ENCODE measurements around the gene PGM1. TPM values are rescaled to one million over a fixed set of nuclear protein-coding genes. Genes with fewer than 3 reads are reported as not detected.

Gene PGM1
- total RNA-seq, 1 experiment from 2014 or later, result 111 TPM

DNA sequence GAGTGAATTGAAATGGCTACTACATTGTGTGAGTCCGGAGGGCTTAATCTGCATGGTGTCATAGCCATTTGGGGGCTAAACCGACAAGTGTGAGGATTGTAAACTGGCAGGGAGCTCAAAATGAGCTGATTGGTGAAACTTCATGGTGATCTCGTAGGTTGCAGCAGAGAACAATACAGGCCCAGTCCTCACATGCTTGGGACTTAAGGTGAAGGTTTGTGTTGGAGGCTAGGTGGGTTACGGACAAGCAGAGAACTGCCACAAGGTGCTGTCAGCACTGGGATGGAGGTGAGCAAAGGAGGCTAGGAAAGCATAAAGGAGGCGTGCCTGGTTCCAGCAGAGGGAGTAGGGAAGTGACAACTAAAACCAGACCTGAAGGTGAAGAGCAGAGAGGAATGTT lies 9.4 kb downstream of the PGM1 start:
- ChIA-PET CTCF (interaction anchor here (2.3 kb wide), 1 partner anchor 28 kb away, joined by 14 read pairs; no protein-coding TSS in a partner anchor), POLR2A (no interaction called here)
- peaks cover 5% of the 10 kb centered on the region for H3K36me3 Mint-ChIP-seq
- H3K27me3 Mint-ChIP-seq (ENCODE audit: low read depth), result no peaks in the 10 kb centered on the region
- ATAC-seq (peak; percentile 61), DNase-seq (ENCODE audit: low spot score) (no peak)
- peaks cover 28% of the 10 kb centered on the region for H3K4me1 Mint-ChIP-seq
- H3K4me3 Mint-ChIP-seq, result no peak overlapping the region
- no peaks in the 10 kb centered on the region for H3K9me3 Mint-ChIP-seq
- TF ChIP-seq KAT7 (CRISPR knock-in tag; IDR thresholded peaks at IDR 0.05; ENCODE audit: borderline replicate concordance) (no peak), PRRX2 (CRISPR knock-in tag; IDR thresholded peaks at IDR 0.05) (no peak), CREB1 (CRISPR knock-in tag; IDR thresholded peaks at IDR 0.05) (no peak), GRHL2 (CRISPR knock-in tag; IDR thresholded peaks at IDR 0.05; ENCODE audit: insufficient replicate concordance, severe bottlenecking) (no peak), CBFB (CRISPR knock-in tag; IDR thresholded peaks at IDR 0.05; ENCODE audit: low read depth) (no peak), ZNF396 (CRISPR knock-in tag; IDR thresholded peaks at IDR 0.05; ENCODE audit: borderline replicate concordance) (no peak), NFE2L1 (CRISPR knock-in tag; IDR thresholded peaks at IDR 0.05) (no peak), RELA (CRISPR knock-in tag; IDR thresholded peaks at IDR 0.05; ENCODE audit: borderline replicate concordance) (no peak), ZNF317 (CRISPR knock-in tag; IDR thresholded peaks at IDR 0.05; ENCODE audit: borderline replicate concordance, low read depth) (no peak), ZNF138 (CRISPR knock-in tag; conservative IDR thresholded peaks at IDR 0.05) (no peak), TEAD1 (CRISPR knock-in tag; IDR thresholded peaks at IDR 0.05) (no peak)
- TF ChIP-seq, protein P1, sequence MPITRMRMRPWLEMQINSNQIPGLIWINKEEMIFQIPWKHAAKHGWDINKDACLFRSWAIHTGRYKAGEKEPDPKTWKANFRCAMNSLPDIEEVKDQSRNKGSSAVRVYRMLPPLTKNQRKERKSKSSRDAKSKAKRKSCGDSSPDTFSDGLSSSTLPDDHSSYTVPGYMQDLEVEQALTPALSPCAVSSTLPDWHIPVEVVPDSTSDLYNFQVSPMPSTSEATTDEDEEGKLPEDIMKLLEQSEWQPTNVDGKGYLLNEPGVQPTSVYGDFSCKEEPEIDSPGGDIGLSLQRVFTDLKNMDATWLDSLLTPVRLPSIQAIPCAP (CRISPR knock-in tag; IDR thresholded peaks at IDR 0.05), result no peak
- TF ChIP-seq, protein P2, sequence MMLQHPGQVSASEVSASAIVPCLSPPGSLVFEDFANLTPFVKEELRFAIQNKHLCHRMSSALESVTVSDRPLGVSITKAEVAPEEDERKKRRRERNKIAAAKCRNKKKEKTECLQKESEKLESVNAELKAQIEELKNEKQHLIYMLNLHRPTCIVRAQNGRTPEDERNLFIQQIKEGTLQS (CRISPR knock-in tag; conservative IDR thresholded peaks at IDR 0.05), result no peak
- TF ChIP-seq, protein P3, sequence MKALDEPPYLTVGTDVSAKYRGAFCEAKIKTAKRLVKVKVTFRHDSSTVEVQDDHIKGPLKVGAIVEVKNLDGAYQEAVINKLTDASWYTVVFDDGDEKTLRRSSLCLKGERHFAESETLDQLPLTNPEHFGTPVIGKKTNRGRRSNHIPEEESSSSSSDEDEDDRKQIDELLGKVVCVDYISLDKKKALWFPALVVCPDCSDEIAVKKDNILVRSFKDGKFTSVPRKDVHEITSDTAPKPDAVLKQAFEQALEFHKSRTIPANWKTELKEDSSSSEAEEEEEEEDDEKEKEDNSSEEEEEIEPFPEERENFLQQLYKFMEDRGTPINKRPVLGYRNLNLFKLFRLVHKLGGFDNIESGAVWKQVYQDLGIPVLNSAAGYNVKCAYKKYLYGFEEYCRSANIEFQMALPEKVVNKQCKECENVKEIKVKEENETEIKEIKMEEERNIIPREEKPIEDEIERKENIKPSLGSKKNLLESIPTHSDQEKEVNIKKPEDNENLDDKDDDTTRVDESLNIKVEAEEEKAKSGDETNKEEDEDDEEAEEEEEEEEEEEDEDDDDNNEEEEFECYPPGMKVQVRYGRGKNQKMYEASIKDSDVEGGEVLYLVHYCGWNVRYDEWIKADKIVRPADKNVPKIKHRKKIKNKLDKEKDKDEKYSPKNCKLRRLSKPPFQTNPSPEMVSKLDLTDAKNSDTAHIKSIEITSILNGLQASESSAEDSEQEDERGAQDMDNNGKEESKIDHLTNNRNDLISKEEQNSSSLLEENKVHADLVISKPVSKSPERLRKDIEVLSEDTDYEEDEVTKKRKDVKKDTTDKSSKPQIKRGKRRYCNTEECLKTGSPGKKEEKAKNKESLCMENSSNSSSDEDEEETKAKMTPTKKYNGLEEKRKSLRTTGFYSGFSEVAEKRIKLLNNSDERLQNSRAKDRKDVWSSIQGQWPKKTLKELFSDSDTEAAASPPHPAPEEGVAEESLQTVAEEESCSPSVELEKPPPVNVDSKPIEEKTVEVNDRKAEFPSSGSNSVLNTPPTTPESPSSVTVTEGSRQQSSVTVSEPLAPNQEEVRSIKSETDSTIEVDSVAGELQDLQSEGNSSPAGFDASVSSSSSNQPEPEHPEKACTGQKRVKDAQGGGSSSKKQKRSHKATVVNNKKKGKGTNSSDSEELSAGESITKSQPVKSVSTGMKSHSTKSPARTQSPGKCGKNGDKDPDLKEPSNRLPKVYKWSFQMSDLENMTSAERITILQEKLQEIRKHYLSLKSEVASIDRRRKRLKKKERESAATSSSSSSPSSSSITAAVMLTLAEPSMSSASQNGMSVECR (CRISPR knock-in tag; IDR thresholded peaks at IDR 0.05; ENCODE audit: borderline replicate concordance), result no peak
- TF ChIP-seq, protein P4, sequence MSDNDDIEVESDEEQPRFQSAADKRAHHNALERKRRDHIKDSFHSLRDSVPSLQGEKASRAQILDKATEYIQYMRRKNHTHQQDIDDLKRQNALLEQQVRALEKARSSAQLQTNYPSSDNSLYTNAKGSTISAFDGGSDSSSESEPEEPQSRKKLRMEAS (CRISPR knock-in tag; IDR thresholded peaks at IDR 0.05), result no peak
- TF ChIP-seq, protein P5, sequence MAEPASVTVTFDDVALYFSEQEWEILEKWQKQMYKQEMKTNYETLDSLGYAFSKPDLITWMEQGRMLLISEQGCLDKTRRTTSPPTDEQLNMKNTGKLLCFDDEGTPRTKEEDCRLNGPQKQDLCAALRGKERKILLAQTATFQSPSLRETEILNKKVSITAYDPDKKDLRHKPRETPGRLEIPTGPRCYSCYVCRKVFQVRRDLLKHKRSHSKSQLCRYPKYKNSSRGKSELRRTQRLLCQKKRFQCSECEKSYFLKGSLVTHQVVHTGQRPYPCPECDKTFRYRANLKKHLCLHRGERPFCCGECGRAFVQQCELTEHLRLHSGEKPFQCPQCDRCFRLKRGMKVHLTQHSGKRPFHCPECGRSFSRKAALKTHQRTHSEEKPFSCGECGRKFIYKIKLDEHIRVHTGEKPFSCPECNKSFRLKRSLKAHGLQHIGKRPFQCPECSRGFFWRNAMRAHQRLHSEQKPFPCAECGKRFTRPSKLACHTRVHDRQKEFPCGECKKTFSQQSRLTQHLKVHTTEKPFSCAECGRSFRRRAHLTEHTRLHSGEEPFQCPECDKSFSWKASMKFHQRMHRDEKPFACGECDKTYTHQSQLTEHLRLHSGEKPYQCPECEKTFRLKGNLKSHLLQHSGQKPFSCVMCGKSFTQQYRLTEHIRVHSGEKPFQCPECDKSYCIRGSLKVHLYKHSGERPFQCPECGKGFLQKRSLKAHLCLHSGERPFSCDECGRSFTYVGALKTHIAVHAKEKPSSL (CRISPR knock-in tag; conservative IDR thresholded peaks at IDR 0.05), result no peak
- TF ChIP-seq, protein P6, sequence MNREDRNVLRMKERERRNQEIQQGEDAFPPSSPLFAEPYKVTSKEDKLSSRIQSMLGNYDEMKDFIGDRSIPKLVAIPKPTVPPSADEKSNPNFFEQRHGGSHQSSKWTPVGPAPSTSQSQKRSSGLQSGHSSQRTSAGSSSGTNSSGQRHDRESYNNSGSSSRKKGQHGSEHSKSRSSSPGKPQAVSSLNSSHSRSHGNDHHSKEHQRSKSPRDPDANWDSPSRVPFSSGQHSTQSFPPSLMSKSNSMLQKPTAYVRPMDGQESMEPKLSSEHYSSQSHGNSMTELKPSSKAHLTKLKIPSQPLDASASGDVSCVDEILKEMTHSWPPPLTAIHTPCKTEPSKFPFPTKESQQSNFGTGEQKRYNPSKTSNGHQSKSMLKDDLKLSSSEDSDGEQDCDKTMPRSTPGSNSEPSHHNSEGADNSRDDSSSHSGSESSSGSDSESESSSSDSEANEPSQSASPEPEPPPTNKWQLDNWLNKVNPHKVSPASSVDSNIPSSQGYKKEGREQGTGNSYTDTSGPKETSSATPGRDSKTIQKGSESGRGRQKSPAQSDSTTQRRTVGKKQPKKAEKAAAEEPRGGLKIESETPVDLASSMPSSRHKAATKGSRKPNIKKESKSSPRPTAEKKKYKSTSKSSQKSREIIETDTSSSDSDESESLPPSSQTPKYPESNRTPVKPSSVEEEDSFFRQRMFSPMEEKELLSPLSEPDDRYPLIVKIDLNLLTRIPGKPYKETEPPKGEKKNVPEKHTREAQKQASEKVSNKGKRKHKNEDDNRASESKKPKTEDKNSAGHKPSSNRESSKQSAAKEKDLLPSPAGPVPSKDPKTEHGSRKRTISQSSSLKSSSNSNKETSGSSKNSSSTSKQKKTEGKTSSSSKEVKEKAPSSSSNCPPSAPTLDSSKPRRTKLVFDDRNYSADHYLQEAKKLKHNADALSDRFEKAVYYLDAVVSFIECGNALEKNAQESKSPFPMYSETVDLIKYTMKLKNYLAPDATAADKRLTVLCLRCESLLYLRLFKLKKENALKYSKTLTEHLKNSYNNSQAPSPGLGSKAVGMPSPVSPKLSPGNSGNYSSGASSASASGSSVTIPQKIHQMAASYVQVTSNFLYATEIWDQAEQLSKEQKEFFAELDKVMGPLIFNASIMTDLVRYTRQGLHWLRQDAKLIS (CRISPR knock-in tag; IDR thresholded peaks at IDR 0.05; ENCODE audit: borderline replicate concordance), result no peak
- TF ChIP-seq, protein P7, sequence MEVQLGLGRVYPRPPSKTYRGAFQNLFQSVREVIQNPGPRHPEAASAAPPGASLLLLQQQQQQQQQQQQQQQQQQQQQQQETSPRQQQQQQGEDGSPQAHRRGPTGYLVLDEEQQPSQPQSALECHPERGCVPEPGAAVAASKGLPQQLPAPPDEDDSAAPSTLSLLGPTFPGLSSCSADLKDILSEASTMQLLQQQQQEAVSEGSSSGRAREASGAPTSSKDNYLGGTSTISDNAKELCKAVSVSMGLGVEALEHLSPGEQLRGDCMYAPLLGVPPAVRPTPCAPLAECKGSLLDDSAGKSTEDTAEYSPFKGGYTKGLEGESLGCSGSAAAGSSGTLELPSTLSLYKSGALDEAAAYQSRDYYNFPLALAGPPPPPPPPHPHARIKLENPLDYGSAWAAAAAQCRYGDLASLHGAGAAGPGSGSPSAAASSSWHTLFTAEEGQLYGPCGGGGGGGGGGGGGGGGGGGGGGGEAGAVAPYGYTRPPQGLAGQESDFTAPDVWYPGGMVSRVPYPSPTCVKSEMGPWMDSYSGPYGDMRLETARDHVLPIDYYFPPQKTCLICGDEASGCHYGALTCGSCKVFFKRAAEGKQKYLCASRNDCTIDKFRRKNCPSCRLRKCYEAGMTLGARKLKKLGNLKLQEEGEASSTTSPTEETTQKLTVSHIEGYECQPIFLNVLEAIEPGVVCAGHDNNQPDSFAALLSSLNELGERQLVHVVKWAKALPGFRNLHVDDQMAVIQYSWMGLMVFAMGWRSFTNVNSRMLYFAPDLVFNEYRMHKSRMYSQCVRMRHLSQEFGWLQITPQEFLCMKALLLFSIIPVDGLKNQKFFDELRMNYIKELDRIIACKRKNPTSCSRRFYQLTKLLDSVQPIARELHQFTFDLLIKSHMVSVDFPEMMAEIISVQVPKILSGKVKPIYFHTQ (CRISPR knock-in tag; IDR thresholded peaks at IDR 0.05), result no peak
- TF ChIP-seq, protein P8, sequence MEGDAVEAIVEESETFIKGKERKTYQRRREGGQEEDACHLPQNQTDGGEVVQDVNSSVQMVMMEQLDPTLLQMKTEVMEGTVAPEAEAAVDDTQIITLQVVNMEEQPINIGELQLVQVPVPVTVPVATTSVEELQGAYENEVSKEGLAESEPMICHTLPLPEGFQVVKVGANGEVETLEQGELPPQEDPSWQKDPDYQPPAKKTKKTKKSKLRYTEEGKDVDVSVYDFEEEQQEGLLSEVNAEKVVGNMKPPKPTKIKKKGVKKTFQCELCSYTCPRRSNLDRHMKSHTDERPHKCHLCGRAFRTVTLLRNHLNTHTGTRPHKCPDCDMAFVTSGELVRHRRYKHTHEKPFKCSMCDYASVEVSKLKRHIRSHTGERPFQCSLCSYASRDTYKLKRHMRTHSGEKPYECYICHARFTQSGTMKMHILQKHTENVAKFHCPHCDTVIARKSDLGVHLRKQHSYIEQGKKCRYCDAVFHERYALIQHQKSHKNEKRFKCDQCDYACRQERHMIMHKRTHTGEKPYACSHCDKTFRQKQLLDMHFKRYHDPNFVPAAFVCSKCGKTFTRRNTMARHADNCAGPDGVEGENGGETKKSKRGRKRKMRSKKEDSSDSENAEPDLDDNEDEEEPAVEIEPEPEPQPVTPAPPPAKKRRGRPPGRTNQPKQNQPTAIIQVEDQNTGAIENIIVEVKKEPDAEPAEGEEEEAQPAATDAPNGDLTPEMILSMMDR (IDR thresholded peaks at IDR 0.05), result no peak
- peak overlapping the region; percentile 45; the same call in 1 of the 2 replicates for H3K27ac Mint-ChIP-seq

Data from WTC11 (cell line).